ENCODE results near the gene STK38. TPM values are rescaled to one million over a fixed set of nuclear protein-coding genes. Genes with fewer than 3 reads are reported as not detected.

Gene STK38
- total and polyA plus RNA-seq, 8 donors: 4.7 to 18.4 (median 8.6) TPM

DNA sequence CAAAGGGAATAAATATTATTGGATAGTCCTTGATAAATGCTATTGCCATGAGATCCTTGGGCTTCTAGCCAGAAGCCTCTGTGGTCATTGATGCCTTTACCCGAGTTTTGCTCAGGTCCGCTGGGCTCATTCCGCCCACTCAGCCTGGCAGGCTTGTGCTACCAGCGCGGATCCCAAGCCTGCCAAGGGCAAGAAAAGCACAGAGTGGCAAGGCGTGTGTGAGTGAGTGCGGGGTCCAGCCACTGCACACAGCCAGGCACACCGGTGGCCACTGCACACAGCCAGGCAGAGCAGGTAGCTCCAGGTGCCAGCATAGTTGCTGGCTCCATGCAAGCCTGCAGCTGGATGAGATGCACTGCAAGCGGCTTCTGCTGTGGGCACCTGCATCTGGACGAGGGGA lies 38.7 kb downstream of the STK38 start:
- no peak overlapping the region for H3K27ac ChIP-seq
- intact Hi-C loops (cut with DNase I): no loop called here
- no peak for DNase-seq
- TF ChIP-seq, protein P1, sequence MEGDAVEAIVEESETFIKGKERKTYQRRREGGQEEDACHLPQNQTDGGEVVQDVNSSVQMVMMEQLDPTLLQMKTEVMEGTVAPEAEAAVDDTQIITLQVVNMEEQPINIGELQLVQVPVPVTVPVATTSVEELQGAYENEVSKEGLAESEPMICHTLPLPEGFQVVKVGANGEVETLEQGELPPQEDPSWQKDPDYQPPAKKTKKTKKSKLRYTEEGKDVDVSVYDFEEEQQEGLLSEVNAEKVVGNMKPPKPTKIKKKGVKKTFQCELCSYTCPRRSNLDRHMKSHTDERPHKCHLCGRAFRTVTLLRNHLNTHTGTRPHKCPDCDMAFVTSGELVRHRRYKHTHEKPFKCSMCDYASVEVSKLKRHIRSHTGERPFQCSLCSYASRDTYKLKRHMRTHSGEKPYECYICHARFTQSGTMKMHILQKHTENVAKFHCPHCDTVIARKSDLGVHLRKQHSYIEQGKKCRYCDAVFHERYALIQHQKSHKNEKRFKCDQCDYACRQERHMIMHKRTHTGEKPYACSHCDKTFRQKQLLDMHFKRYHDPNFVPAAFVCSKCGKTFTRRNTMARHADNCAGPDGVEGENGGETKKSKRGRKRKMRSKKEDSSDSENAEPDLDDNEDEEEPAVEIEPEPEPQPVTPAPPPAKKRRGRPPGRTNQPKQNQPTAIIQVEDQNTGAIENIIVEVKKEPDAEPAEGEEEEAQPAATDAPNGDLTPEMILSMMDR (IDR thresholded peaks at IDR 0.05): no peak
- no peaks in the 10 kb centered on the region for H3K4me1 ChIP-seq
- ATAC-seq: no peak
- H3K27me3 ChIP-seq: no peaks in the 10 kb centered on the region
- no peaks in the 10 kb centered on the region for H3K36me3 ChIP-seq
- FAIRE-seq: no peak
- H3K9me3 ChIP-seq: no peaks in the 10 kb centered on the region
- H3K4me3 ChIP-seq: no peak overlapping the region
- 90% methylated on average over 10 of the region's 10 CpGs for whole genome bisulfite sequencing, 2 donors

GRCh38 chr6:36506611-36507010 lies 40.7 kb downstream of the STK38 start:
- no peak for ATAC-seq
- WGBS, 2 donors: 80% methylated on average over 2 of the region's 2 CpGs
- intact Hi-C loops (cut with DNase I): no loop called here
- Histone ChIP-seq H3K36me3 (no peaks in the 10 kb centered on the region), H3K4me1 (no peaks in the 10 kb centered on the region), H3K9me3 (no peaks in the 10 kb centered on the region), H3K27ac (no peak overlapping the region), H3K4me3 (no peak overlapping the region), H3K27me3 (no peaks in the 10 kb centered on the region)
- FAIRE-seq: peak; percentile 54
- TF ChIP-seq, protein P1 (IDR thresholded peaks at IDR 0.05): no peak
- DNase-seq: no peak

- H3K4me1 ChIP-seq: no peaks in the 10 kb centered on the region
- intact Hi-C loops (cut with DNase I): no loop called here
- FAIRE-seq (no peak), ATAC-seq (no peak), DNase-seq (no peak)
- no peaks in the 10 kb centered on the region for H3K9me3 ChIP-seq
- 86 to 87% methylated on average over 6 of the region's 6 CpGs for WGBS, 2 donors
- H3K4me3 ChIP-seq: no peak overlapping the region
- H3K36me3 ChIP-seq: no peaks in the 10 kb centered on the region
- TF ChIP-seq, protein P1 (IDR thresholded peaks at IDR 0.05): no peak
- H3K27ac ChIP-seq: no peak overlapping the region
- H3K27me3 ChIP-seq: no peaks in the 10 kb centered on the region
These were observed 41.3 kb downstream of the STK38 start for GRCh38 chr6:36505744-36506534.

DNA sequence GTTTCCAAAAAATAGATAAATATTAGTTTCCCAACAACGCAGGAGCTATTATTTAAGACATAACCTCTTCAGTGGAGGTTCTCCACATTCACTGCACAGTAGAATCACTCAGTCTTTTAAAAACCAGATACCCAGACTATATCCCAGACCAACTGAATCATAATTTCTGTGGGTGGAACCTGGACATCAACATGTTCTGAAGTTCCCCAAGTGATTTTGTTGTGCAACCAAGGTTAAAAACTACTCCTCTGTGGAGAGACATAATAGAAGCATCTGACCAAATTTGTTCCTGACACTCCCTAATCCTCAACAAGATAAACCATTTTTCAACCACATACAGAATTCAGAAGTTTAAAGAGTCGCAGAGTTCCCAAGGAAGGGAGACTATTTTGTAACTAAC lies 42.3 kb downstream of the STK38 start:
- Histone ChIP-seq H3K9me3 (no peaks in the 10 kb centered on the region), H3K27me3 (no peaks in the 10 kb centered on the region), H3K4me3 (no peak overlapping the region), H3K4me1 (no peaks in the 10 kb centered on the region), H3K27ac (no peak overlapping the region), H3K36me3 (no peaks in the 10 kb centered on the region)
- ATAC-seq (peak in 3 of 4 donors; percentile 15 to 46 (median 41)), FAIRE-seq (no peak), DNase-seq (no peak)
- WGBS, 2 donors: 91 to 95% methylated on average over 2 of the region's 2 CpGs
- TF ChIP-seq, protein P1 (IDR thresholded peaks at IDR 0.05): no peak
- intact Hi-C loops (cut with DNase I): no loop called here

GRCh38 chr6:36504181-36504580 lies 43.1 kb downstream of the STK38 start:
- intact Hi-C loops (cut with DNase I): no loop called here
- DNase-seq: no peak
- Histone ChIP-seq H3K27ac (no peak overlapping the region), H3K4me1 (no peaks in the 10 kb centered on the region), H3K9me3 (no peaks in the 10 kb centered on the region), H3K4me3 (no peak overlapping the region), H3K27me3 (no peaks in the 10 kb centered on the region), H3K36me3 (peaks cover 0 to 5% (median 0%) of the 10 kb centered on the region in 3 donors)
- no peak for FAIRE-seq
- TF ChIP-seq, protein P1 (IDR thresholded peaks at IDR 0.05): no peak
- ATAC-seq: no peak
- 80 to 81% methylated on average over 3 of the region's 3 CpGs for WGBS, 2 donors
